Measurements from ENCODE around the gene NUAK1.

The NUAK1 gene

GRCh38 chr12:106086696-106087095 lies 52.1 kb downstream of the NUAK1 start:
- no peak for DNase-seq
- in situ Hi-C loops (cut with HindIII; ENCODE audit: low pct_ligation_motif_present, low sequenced_read_pairs), result no loop called here
- Histone ChIP-seq H3K36me3 (replicated peaks) (no peaks in the 10 kb centered on the region), H3K27me3 (replicated peaks) (no peaks in the 10 kb centered on the region), H3K27ac (no peak overlapping the region), H3K4me3 (ENCODE audit: low read depth, low read length) (no peak overlapping the region)
- TF ChIP-seq CTCF (IDR thresholded peaks at IDR 0.05; ENCODE audit: low read depth, low read length, missing control alignments), result no peak

- H3K36me3 ChIP-seq (replicated peaks), result peaks cover 2% of the 10 kb centered on the region
- in situ Hi-C loops (cut with HindIII; ENCODE audit: low pct_ligation_motif_present, low sequenced_read_pairs), result no loop called here
- no peak for DNase-seq
- H3K27me3 ChIP-seq (replicated peaks), result no peaks in the 10 kb centered on the region
- peak overlapping the region; percentile 92 for H3K27ac ChIP-seq
- no peak for TF ChIP-seq CTCF (IDR thresholded peaks at IDR 0.05; ENCODE audit: low read depth, low read length, missing control alignments)
- no peak overlapping the region for H3K4me3 ChIP-seq (ENCODE audit: low read depth, low read length)
Measured at GRCh38 chr12:106085213-106085612, 53.5 kb downstream of the NUAK1 start.

DNA sequence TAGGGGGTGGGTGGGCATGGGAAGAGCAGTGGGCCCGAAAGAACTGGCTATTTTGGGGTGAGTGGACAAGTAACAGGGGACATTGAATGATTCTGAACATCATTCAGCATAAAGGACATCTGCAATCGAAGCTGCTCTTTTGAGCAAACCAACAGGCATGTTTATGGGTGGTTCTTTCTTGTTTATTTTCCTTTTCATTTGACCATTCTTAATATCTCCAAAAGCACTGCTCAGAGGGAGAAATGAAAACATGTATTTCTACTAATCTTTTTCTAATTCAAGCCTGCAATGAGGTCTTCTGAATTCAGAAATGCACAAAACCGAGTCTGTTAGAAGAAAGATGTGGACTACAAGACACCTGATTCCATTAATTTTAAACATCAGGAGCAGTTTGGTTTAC lies 54.0 kb downstream of the NUAK1 start:
- in situ Hi-C loops (cut with HindIII; ENCODE audit: low pct_ligation_motif_present, low sequenced_read_pairs), result no loop called here
- H3K27ac ChIP-seq, result peak overlapping the region; percentile 92
- no peak for DNase-seq

DNA sequence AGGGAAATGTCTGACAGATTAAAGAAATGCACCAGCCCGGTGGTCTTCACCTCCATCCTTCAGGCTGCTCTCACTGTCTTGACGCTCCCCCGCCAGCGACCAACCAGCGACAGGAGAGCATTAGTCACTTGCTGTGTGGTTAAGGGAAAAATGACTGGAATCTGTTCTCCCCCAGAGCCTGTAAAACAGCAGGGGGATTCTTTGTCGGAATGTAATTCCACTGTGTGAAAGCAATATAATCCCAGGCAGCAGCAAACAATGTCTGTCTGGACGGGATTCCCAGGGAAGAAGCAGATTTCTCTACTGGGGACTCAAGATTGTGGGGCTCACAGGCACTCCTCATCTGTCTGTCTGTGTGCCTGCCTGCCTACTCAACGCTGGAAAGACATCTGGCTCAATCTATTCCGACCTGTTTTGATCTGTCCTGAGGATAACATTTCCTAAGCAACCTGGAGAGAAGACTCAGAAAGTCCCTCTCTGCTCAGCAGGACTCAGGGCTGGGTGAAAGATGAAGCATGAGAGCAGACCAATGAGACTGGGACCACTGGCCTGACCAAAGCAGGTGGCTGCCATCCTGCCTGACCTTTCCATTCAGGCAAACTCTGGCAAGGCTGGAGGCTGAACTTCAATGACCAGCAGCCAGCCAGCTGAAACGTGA lies 54.6 kb downstream of the NUAK1 start:
- H3K27me3 ChIP-seq (replicated peaks), result no peaks in the 10 kb centered on the region
- peaks cover 2% of the 10 kb centered on the region for H3K36me3 ChIP-seq (replicated peaks)
- H3K4me3 ChIP-seq (ENCODE audit: low read depth, low read length), result peak overlapping the region; percentile 18
- TF ChIP-seq CTCF (IDR thresholded peaks at IDR 0.05; ENCODE audit: low read depth, low read length, missing control alignments), result peak; percentile 9
- peak overlapping the region; percentile 92 for H3K27ac ChIP-seq
- DNase-seq, result peak; percentile 91
- in situ Hi-C loops (cut with HindIII; ENCODE audit: low pct_ligation_motif_present, low sequenced_read_pairs), result no loop called here

More for the DNA sequence above, 54.0 kb downstream of the NUAK1 start:
- H3K4me3 ChIP-seq (ENCODE audit: low read depth, low read length), result no peak overlapping the region
- TF ChIP-seq CTCF (IDR thresholded peaks at IDR 0.05; ENCODE audit: low read depth, low read length, missing control alignments), result no peak
- H3K27me3 ChIP-seq (replicated peaks), result no peaks in the 10 kb centered on the region
- H3K36me3 ChIP-seq (replicated peaks), result peaks cover 2% of the 10 kb centered on the region

DNA sequence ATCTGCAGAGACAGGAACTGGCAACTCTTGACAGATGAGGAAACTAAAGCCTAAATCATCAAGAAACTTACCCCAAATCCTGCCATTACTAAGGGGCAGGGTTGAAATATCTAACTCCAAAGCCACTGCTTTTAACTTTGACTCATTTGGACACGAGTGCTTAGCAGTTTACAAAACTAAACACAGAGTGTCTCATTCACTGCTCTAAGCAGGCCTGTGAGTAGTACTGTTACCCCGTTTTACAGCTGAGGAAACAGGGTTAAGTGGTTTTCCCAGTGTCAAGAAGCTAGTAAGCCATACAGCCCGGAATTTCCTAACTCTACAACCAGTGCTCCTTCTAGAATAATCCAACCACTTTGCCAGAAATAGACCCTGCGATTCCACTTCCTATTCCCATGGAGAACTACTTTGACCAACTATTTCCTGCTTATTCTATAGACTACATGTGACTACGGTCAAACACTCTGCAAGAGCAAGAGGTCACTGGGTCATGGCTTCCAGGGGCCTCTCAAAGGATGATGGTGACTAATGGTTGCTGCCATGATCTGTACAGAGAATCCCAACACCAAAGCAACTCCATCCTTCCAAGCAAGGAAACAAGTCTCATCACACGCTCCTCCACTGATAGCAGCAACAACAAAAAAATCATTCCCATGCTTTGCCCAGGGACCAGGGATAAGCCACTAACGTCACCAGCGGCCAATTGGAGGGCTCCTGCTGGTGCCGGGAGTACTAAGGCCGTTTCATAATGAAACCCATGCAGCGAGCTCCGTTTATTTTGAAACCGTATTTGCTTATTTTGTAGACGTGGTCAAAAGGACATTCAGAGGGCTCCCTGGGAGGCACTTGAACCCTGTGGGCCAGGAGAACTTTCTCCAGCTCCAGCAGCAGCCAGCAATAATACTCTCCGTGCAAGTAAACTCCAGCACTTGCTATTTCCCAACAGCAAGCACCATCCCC lies 56.3 kb downstream of the NUAK1 start:
- H3K4me3 ChIP-seq (ENCODE audit: low read depth, low read length), result no peak overlapping the region
- in situ Hi-C loops (cut with HindIII; ENCODE audit: low pct_ligation_motif_present, low sequenced_read_pairs), result no loop called here
- H3K27me3 ChIP-seq (replicated peaks), result no peaks in the 10 kb centered on the region
- H3K36me3 ChIP-seq (replicated peaks), result peaks cover 4% of the 10 kb centered on the region
- DNase-seq, result peak; percentile 87
- H3K27ac ChIP-seq, result peak overlapping the region; percentile 92
- no peak for TF ChIP-seq CTCF (IDR thresholded peaks at IDR 0.05; ENCODE audit: low read depth, low read length, missing control alignments)

Data from brain microvascular endothelial cell (primary cell).